GM12891 (cell line): ENCODE measurements around the gene SPSB3.

Experiments
- POLR2A ChIP-seq: IDR thresholded peaks from 2 replicates; pipeline ENCODE4 v1.6.1; 2011; ENCODE audit warnings: low read depth, low read length, control low read depth
- POLR2AphosphoS5 ChIP-seq: IDR thresholded peaks from 2 replicates; pipeline ENCODE4 v1.6.1; 2011; ENCODE audit warnings: low read depth, low read length, control low read depth
- TAF1 ChIP-seq: IDR thresholded peaks from 2 replicates; pipeline ENCODE4 v1.6.1; 2011; ENCODE audit warnings: low read depth, low read length, control low read depth

- no peak for TF ChIP-seq POLR2AphosphoS5
- TF ChIP-seq TAF1 = no peak
- no peak for TF ChIP-seq POLR2A
Observed at GRCh38 chr16:1810106-1810505, 27.7 kb upstream of the SPSB3 start.
